ENCODE data around the gene SHMT1.

The SHMT1 gene

GRCh38 chr17:18323007-18323406, 40.3 kb downstream of the SHMT1 start:
- Histone ChIP-seq H3K4me3 (ENCODE audit: low read depth in 1 of 2, low read length in 1 of 2) (no peak overlapping the region), H3K27ac (no peak overlapping the region), H3K36me3 (peaks cover 93% of the 10 kb centered on the region), H3K27me3 (no peaks in the 10 kb centered on the region), H3K9me3 (no peaks in the 10 kb centered on the region), H3K4me1 (ENCODE audit: control insufficient read depth in 1 of 2, insufficient read depth in 1 of 2, low read depth in 1 of 2, low read length in 1 of 2) (peaks cover 21 to 25% of the 10 kb centered on the region in 2 experiments)
- no peak for TF ChIP-seq CTCF (IDR thresholded peaks at IDR 0.05)

- Histone ChIP-seq H3K4me3 (ENCODE audit: low read depth in 1 of 2, low read length in 1 of 2) (no peak overlapping the region), H3K27ac (no peak overlapping the region), H3K4me1 (ENCODE audit: control insufficient read depth in 1 of 2, insufficient read depth in 1 of 2, low read depth in 1 of 2, low read length in 1 of 2) (peaks cover 26 to 30% of the 10 kb centered on the region in 2 experiments), H3K36me3 (peaks cover 93% of the 10 kb centered on the region), H3K9me3 (no peaks in the 10 kb centered on the region), H3K27me3 (no peaks in the 10 kb centered on the region)
- no peak for TF ChIP-seq CTCF (IDR thresholded peaks at IDR 0.05)
Observed at GRCh38 chr17:18322522-18322921, 40.8 kb downstream of the SHMT1 start.

- Histone ChIP-seq H3K27me3 (no peaks in the 10 kb centered on the region), H3K4me3 (ENCODE audit: low read depth in 1 of 2, low read length in 1 of 2) (no peak overlapping the region), H3K9me3 (no peaks in the 10 kb centered on the region), H3K27ac (peak overlapping the region; percentile 51), H3K4me1 (ENCODE audit: control insufficient read depth in 1 of 2, insufficient read depth in 1 of 2, low read depth in 1 of 2, low read length in 1 of 2) (peaks cover 38 to 42% of the 10 kb centered on the region in 2 experiments), H3K36me3 (peaks cover 88% of the 10 kb centered on the region)
- no peak for TF ChIP-seq CTCF (IDR thresholded peaks at IDR 0.05)
Observed at GRCh38 chr17:18321309-18321708, 42.0 kb downstream of the SHMT1 start.

- Histone ChIP-seq H3K27ac (no peak overlapping the region), H3K4me1 (ENCODE audit: control insufficient read depth in 1 of 2, insufficient read depth in 1 of 2, low read depth in 1 of 2, low read length in 1 of 2) (peaks cover 47 to 51% of the 10 kb centered on the region in 2 experiments), H3K9me3 (no peaks in the 10 kb centered on the region), H3K4me3 (ENCODE audit: low read depth in 1 of 2, low read length in 1 of 2) (no peak overlapping the region), H3K36me3 (peaks cover 78% of the 10 kb centered on the region), H3K27me3 (no peaks in the 10 kb centered on the region)
- no peak for TF ChIP-seq CTCF (IDR thresholded peaks at IDR 0.05)
Observed at GRCh38 chr17:18320301-18320700, 43.0 kb downstream of the SHMT1 start.

- Histone ChIP-seq H3K4me1 (ENCODE audit: control insufficient read depth in 1 of 2, insufficient read depth in 1 of 2, low read depth in 1 of 2, low read length in 1 of 2) (peaks cover 47 to 51% of the 10 kb centered on the region in 2 experiments), H3K27ac (no peak overlapping the region)
Observed at GRCh38 chr17:18319604-18320256, 43.6 kb downstream of the SHMT1 start.

More at GRCh38 chr17:18319604-18320256, 43.6 kb downstream of the SHMT1 start:
- peaks cover 72% of the 10 kb centered on the region for H3K36me3 ChIP-seq
- H3K27me3 ChIP-seq = no peaks in the 10 kb centered on the region
- no peaks in the 10 kb centered on the region for H3K9me3 ChIP-seq
- no peak overlapping the region for H3K4me3 ChIP-seq (ENCODE audit: low read depth in 1 of 2, low read length in 1 of 2)
- no peak for TF ChIP-seq CTCF (IDR thresholded peaks at IDR 0.05)

Measured in neutrophil (primary cell).